Heart left ventricle (tissue), 16 donors: ENCODE results near the gene PDGFRB. TPM values are rescaled to one million over a fixed set of nuclear protein-coding genes. Genes with fewer than 3 reads are reported as not detected.
A peak's percentile ranks its signal among the peaks of the same experiment; 100 is the strongest.

Experiments
- ATAC-seq, 4 donors: fragments of 200-7000 bp; cut with Tn5 transposase; one replicate each; pipeline ENCODE4 v1.9.1; 2020 to 2022; ENCODE audit warnings: moderate library complexity in 4 of 4, mild to moderate bottlenecking in 3 of 4, moderate number of reproducible peaks in 1 of 4
- DNase-seq, 5 donors: peaks; one replicate each; pipeline ENCODE4 v3.0.0-alpha.2; 2020
- H3K27ac ChIP-seq, 12 donors: fragments of 200-600 bp; sonication (generic) in 4 of 12; one replicate each; pipeline versions ENCODE4 v1.5.0 to v1.8.0; 2016 to 2022; ENCODE audit warnings: mild to moderate bottlenecking in 2 of 12
- H3K27me3 ChIP-seq, 9 donors: fragments of 200-600 bp; sonication (generic) in 2 of 9; one replicate each; pipeline versions ENCODE4 v1.5.1 to v1.8.0; 2016 to 2022; ENCODE audit warnings: mild to moderate bottlenecking in 3 of 9
- H3K36me3 ChIP-seq, 9 donors: fragments of 200-600 bp; sonication (generic) in 2 of 9; one replicate each; pipeline versions ENCODE4 v1.5.0 to v1.8.0; 2018 to 2022; ENCODE audit warnings: mild to moderate bottlenecking in 2 of 9
- H3K4me1 ChIP-seq, 12 donors: fragments of 200-600 bp; sonication (generic) in 4 of 12; one replicate each; pipeline versions ENCODE4 v1.5.0 to v1.8.0; 2016 to 2022; ENCODE audit warnings: mild to moderate bottlenecking in 3 of 12
- H3K4me3 ChIP-seq, 12 donors: fragments of 200-600 bp; sonication (generic) in 4 of 12; one replicate each; pipeline versions ENCODE4 v1.5.0 to v1.8.0; 2017 to 2022; ENCODE audit warnings: mild to moderate bottlenecking in 9 of 12, moderate library complexity in 4 of 12
- H3K9me3 ChIP-seq, 12 donors: fragments of 200-600 bp; sonication (generic) in 4 of 12; one replicate each; pipeline versions ENCODE4 v1.5.0 to v1.8.0; 2016 to 2022; ENCODE audit warnings: mild to moderate bottlenecking in 1 of 12
- POLR2A ChIP-seq, 2 donors: fragments of 450-650 bp; IDR thresholded peaks; one replicate each; pipeline ENCODE4 v1.6.1; 2017; ENCODE audit warnings: antibody characterized with exemption in 2 of 2, mild to moderate bottlenecking in 2 of 2, moderate library complexity in 2 of 2
- WGBS, 4 donors: extraction: QIAGEN DNeasy Blood & Tissue Kit in 2 of 4; methylation state at CpG; one replicate each; pipeline versions ENCODE4 v1.1.5 to v1.1.7; 2013 to 2018; 5-methylcytosine and 5-hydroxymethylcytosine counted together
- intact Hi-C, 10 donors: fragments of 100-400 bp; cut with DNase I; formaldehyde crosslinking; loops; one replicate each; pipeline versions ENCODE4 v1.11.1 to v1.14.2; 2022
- polyA plus RNA-seq, 2 donors: library from polyadenylated mRNA; stranded (reverse); fragments of 200-250 nt; gene quantifications; one replicate each; pipeline ENCODE4 v1.2.3, GENCODE V29; 2013
- total RNA-seq, 9 donors: library from RNA; depleted of rRNA in 2 of 9; stranded (reverse); fragments of >200 nt in 2 of 9; fragmentation: NEBNext Ultra II Directional in 3 of 9; extraction: Animal tissue kit (Norgen Biotek cat#: 25700) in 3 of 9; gene quantifications; one replicate each; pipeline versions ENCODE4 v1.1.0 to v1.2.4, GENCODE V29; 2016 to 2023
- TF ChIP-seq, protein P1 (sequence below), 12 donors: fragments of 200-600 bp; sonication (generic) in 4 of 12; IDR thresholded peaks; one replicate each; pipeline versions ENCODE4 v1.5.0 to v1.8.0; 2018 to 2022; ENCODE audit warnings: antibody characterized with exemption in 12 of 12, mild to moderate bottlenecking in 5 of 12
- donor health status: ischemic (EF 13 %, LVEDD 7.1; RV severe dilation, severe dysfunction).
- donor health status: healthy with polysubstance abuse.
- donor health status: DM: no; HTN: yes; CAD: no.
- donor health status: DM: no; HTN: no; CAD: no.
- donor health status: ischemic (EF 25% LVEDD 6.9; RV normal size, moderate dysfunction).
- donor health status: ischemic (EF 25% LVEDD 5.7; RV mildly dilated, moderate dysfunction).
- donor health status: healthy.
- donor health status: DM: yes; HTN: yes; CAD: no.
- donor health status: ischemic (EF 35%, LVEDD 5.7; RV mildly dilated, moderate dysfunction).
- donor health status: nonischemic (EF 11% LVEDD 7.7; RV severe dilation, severe dysfunction).
- donor health status: DM: yes; HTN: yes; CAD: no.
- donor health status: PGD.
- donor health status: ischemic (EF 29% LVEDD 5.4; RV normal size, mild dysfunction).
- donor health status: nonischemic (EF 23%, LVEDD 6.1; RV moderate dilation, normal function).

PDGFRB gene
- total and polyA plus RNA-seq, 11 donors, result 27.6 to 112 (median 45.6) TPM

DNA sequence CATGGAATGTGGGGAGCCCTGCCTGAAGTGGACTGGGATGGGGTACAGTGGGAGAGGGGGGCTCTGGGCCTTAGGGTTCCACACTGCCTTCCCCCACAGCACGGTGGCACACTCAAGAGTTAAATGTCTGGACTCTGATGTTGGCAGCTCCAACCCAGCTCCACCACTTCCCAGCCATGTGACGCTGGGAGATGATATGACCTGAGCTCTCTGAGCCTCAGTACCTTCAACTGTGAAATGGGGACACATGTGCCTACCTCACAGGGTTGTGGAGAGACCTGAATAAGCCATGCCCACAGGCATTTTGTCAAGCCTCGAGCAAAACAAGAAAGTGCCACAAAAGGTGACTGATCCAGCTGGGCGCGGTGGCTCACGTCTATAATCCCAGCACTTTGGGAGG, 3.4 kb upstream of the PDGFRB start:
- no peak for ATAC-seq
- peak overlapping the region in 3 of 12 donors; percentile 11 to 20 (median 11) for H3K4me3 ChIP-seq
- WGBS, 4 donors, result 74 to 77% (median 76%) methylated on average over 6 of the region's 6 CpGs

DNA sequence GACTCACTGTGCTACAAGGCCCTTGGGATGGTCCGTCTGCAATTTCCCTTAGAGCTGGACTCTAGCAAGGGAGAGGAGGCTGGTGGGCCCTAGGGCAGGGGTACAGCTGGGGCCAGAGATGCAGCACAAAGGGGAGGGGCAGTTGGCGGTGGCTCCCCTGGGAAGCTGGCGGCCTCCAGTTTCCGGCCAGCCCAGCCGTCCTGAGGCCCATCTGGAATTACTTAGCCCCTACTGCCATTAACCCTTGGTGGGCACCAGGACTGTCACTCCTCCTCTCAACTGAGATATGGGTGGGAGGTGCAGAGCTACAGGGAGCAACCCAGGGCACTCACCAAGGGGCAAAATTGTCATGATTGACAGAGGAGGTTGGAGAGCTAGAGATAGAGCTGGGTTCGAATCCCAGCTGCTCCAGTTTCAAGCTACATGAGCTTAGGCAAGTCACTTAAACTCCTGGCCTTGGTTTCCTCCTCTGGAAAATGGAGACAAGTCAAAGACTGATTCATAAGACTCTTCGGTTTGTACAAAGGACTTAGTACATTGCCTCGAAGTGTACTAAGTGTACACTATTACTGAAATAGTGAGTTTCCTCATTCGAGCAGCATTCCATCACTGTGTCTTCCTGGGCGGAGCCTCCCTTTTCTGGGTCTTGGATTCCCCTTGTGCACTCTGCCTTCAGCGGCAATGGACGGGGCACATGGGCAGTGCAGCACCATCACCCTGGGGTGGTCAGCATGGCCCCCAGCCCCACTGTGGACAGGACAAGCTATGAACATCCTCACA, 2.7 kb upstream of the PDGFRB start:
- Histone ChIP-seq H3K27ac (peak overlapping the region; percentile 57 to 96 (median 84)), H3K4me1 (peaks cover 0 to 78% (median 46%) of the 10 kb centered on the region in 12 donors), H3K27me3 (no peaks in the 10 kb centered on the region), H3K4me3 (peak overlapping the region in 4 of 12 donors; percentile 11 to 25 (median 22)), H3K9me3 (no peaks in the 10 kb centered on the region), H3K36me3 (peaks cover 0 to 3% (median 0%) of the 10 kb centered on the region in 9 donors)
- intact Hi-C loops, result no loop called here
- WGBS, 4 donors, result 34 to 54% (median 45%) methylated on average over 12 of the region's 12 CpGs
- peak in 4 of 5 donors; percentile 59 to 80 (median 70) for DNase-seq
- no peak for TF ChIP-seq POLR2A (IDR thresholded peaks at IDR 0.05)
- TF ChIP-seq, protein P1, sequence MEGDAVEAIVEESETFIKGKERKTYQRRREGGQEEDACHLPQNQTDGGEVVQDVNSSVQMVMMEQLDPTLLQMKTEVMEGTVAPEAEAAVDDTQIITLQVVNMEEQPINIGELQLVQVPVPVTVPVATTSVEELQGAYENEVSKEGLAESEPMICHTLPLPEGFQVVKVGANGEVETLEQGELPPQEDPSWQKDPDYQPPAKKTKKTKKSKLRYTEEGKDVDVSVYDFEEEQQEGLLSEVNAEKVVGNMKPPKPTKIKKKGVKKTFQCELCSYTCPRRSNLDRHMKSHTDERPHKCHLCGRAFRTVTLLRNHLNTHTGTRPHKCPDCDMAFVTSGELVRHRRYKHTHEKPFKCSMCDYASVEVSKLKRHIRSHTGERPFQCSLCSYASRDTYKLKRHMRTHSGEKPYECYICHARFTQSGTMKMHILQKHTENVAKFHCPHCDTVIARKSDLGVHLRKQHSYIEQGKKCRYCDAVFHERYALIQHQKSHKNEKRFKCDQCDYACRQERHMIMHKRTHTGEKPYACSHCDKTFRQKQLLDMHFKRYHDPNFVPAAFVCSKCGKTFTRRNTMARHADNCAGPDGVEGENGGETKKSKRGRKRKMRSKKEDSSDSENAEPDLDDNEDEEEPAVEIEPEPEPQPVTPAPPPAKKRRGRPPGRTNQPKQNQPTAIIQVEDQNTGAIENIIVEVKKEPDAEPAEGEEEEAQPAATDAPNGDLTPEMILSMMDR (IDR thresholded peaks at IDR 0.05), result no peak
- peak in 1 of 4 donors; percentile 15 for ATAC-seq

More for the DNA sequence above, 3.4 kb upstream of the PDGFRB start:
- TF ChIP-seq, protein P1 (IDR thresholded peaks at IDR 0.05), result no peak
- TF ChIP-seq POLR2A (IDR thresholded peaks at IDR 0.05), result no peak
- no peak for DNase-seq
- intact Hi-C loops, result no loop called here
- Histone ChIP-seq H3K9me3 (no peaks in the 10 kb centered on the region), H3K27ac (peak overlapping the region; percentile 25 to 96 (median 84)), H3K27me3 (no peaks in the 10 kb centered on the region), H3K4me1 (peaks cover 0 to 85% (median 53%) of the 10 kb centered on the region in 12 donors), H3K36me3 (no peaks in the 10 kb centered on the region)

DNA sequence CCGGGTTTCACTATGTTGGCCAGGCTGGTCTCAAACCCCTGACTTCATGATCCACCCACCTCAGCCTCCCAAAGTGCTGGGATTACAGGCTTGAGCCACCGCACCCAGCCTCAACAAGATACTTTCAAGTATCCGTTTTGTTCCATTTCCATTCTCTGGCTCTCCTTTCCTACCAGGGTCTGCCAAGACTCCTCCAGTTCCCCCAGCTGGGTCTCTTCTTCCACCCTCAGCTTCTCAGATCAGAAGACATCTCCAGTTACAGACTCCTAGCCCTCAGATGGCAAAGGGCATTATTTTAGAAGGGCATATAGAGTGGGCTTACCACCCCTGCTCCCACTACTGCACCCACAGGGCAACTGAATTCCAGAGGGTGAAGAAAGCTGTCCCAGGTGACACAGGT, 1.5 kb upstream of the PDGFRB start:
- TF ChIP-seq, protein P1 (IDR thresholded peaks at IDR 0.05), result no peak
- TF ChIP-seq POLR2A (IDR thresholded peaks at IDR 0.05), result no peak
- Histone ChIP-seq H3K27ac (peak overlapping the region in 11 of 12 donors; percentile 75 to 96 (median 84)), H3K27me3 (no peaks in the 10 kb centered on the region), H3K9me3 (no peaks in the 10 kb centered on the region), H3K4me1 (peaks cover 0 to 68% (median 40%) of the 10 kb centered on the region in 12 donors), H3K36me3 (peaks cover 0 to 14% (median 0%) of the 10 kb centered on the region in 9 donors), H3K4me3 (peak overlapping the region in 7 of 12 donors; percentile 1 to 81 (median 15))
- WGBS, 4 donors, result 75 to 83% (median 76%) methylated on average over 3 of the region's 3 CpGs
- intact Hi-C loops, result no loop called here
- DNase-seq, result no peak
- ATAC-seq, result no peak

DNA sequence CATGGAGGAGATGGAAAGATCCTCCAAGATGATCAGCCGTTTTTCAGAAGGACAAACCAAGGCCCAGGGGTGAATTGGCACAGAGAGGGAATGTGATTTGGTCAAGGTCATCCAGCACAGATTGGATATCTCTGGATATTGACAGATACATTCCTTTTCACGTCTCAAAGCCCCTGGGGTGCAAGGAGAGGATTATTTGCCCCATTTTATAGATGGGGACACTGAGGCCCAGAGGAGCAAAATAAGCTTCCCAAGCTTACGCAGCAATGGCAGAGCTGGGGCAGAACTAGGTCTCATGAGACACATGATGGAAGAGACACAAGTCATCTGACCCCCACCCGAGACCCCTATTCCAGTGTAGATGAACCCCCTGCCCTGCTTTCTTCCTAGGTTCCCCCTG, 895 bp upstream of the PDGFRB start:
- intact Hi-C loops, result no loop called here
- TF ChIP-seq, protein P1 (IDR thresholded peaks at IDR 0.05), result no peak
- TF ChIP-seq POLR2A (IDR thresholded peaks at IDR 0.05), result no peak
- no peaks in the 10 kb centered on the region for H3K27me3 ChIP-seq
- peaks cover 0 to 62% (median 36%) of the 10 kb centered on the region in 12 donors for H3K4me1 ChIP-seq
- no peaks in the 10 kb centered on the region for H3K9me3 ChIP-seq
- peak overlapping the region; percentile 58 to 96 (median 83) for H3K27ac ChIP-seq
- 70 to 85% (median 80%) methylated on average over 4 of the region's 4 CpGs for WGBS, 4 donors
- DNase-seq (no peak), ATAC-seq (no peak)
- peaks cover 0 to 17% (median 0%) of the 10 kb centered on the region in 9 donors for H3K36me3 ChIP-seq
- H3K4me3 ChIP-seq, result peak overlapping the region in 10 of 12 donors; percentile 15 to 81 (median 60)
